ENCODE measurements around the gene TPBG. TPM values are rescaled to one million over a fixed set of nuclear protein-coding genes. Genes with fewer than 3 reads are reported as not detected.

TPBG gene
- total and polyA plus RNA-seq, 2 donors from 2014 or later = 5.8 to 30.8 TPM

DNA sequence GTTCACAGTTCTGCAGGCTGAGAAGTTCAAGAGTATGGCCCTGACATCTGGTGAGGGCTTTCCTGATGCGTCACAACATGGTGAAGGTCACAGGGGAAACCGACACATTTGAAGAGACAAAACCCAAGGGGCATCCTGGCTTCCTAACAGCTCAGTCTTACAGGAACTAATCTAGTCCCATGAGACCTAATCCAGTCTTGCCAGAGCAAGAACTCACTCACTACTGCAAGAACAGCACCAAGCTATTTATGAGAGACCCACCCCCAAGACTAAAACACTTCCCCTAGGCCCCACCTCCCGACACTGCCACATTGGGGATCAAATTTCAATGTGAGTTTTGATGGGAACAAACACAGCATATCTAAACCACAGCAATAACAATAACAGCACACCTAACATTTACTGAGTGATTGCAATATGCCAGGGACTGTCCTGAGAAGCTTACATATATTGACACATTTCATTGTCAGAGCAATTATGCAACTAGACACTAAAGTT lies 46.6 kb downstream of the TPBG start:
- H3K9me3 ChIP-seq (ENCODE audit: control insufficient read depth in 2 of 3, insufficient read depth in 1 of 3, low read length in 3 of 3) = no peaks in the 10 kb centered on the region
- no peaks in the 10 kb centered on the region for H3K27me3 ChIP-seq (ENCODE audit: control insufficient read depth, insufficient read depth, low read length)
- H3K4me1 ChIP-seq (ENCODE audit: control insufficient read depth in 2 of 3, insufficient read depth in 2 of 3, low read depth in 1 of 3, low read length in 3 of 3) = no peaks in the 10 kb centered on the region
- no peaks in the 10 kb centered on the region for H3K36me3 ChIP-seq (ENCODE audit: control insufficient read depth in 2 of 3, insufficient read depth in 3 of 3, low read length in 3 of 3)
- DNase-seq (no peak), FAIRE-seq (no peak)
- H3K4me3 ChIP-seq (ENCODE audit: low read length in 3 of 3) = no peak overlapping the region
- H3K27ac ChIP-seq (ENCODE audit: low read depth in 2 of 2, low read length in 2 of 2) = no peak overlapping the region
- no peak overlapping the region for H3K9ac ChIP-seq (ENCODE audit: low read length in 3 of 3)
- no peak for TF ChIP-seq CTCF (IDR thresholded peaks at IDR 0.05; ENCODE audit: borderline replicate concordance, extremely low read depth, insufficient read depth)
- intact Hi-C loops (cut with DNase I) = no loop called here

GRCh38 chr6:82413868-82414267 lies 50.3 kb downstream of the TPBG start:
- intact Hi-C loops (cut with DNase I) = no loop called here
- TF ChIP-seq CTCF (IDR thresholded peaks at IDR 0.05; ENCODE audit: borderline replicate concordance, extremely low read depth, insufficient read depth) = no peak
- FAIRE-seq = no peak

GRCh38 chr6:82415820-82416219 lies 52.2 kb downstream of the TPBG start:
- no peak overlapping the region for H3K9ac ChIP-seq (ENCODE audit: low read length in 3 of 3)
- H3K36me3 ChIP-seq (ENCODE audit: control insufficient read depth in 2 of 3, insufficient read depth in 3 of 3, low read length in 3 of 3) = no peaks in the 10 kb centered on the region
- no peaks in the 10 kb centered on the region for H3K9me3 ChIP-seq (ENCODE audit: control insufficient read depth in 2 of 3, insufficient read depth in 1 of 3, low read length in 3 of 3)
- no peak overlapping the region for H3K27ac ChIP-seq (ENCODE audit: low read depth in 2 of 2, low read length in 2 of 2)
- intact Hi-C loops (cut with DNase I) = no loop called here
- DNase-seq (no peak), FAIRE-seq (no peak)
- no peaks in the 10 kb centered on the region for H3K27me3 ChIP-seq (ENCODE audit: control insufficient read depth, insufficient read depth, low read length)
- no peak for TF ChIP-seq CTCF (IDR thresholded peaks at IDR 0.05; ENCODE audit: borderline replicate concordance, extremely low read depth, insufficient read depth)
- H3K4me3 ChIP-seq (ENCODE audit: low read length in 3 of 3) = no peak overlapping the region
- no peaks in the 10 kb centered on the region for H3K4me1 ChIP-seq (ENCODE audit: control insufficient read depth in 2 of 3, insufficient read depth in 2 of 3, low read depth in 1 of 3, low read length in 3 of 3)

More at GRCh38 chr6:82413868-82414267, 50.3 kb downstream of the TPBG start:
- Histone ChIP-seq H3K4me1 (ENCODE audit: control insufficient read depth in 2 of 3, insufficient read depth in 2 of 3, low read depth in 1 of 3, low read length in 3 of 3) (no peaks in the 10 kb centered on the region), H3K4me3 (ENCODE audit: low read length in 3 of 3) (no peak overlapping the region), H3K27me3 (ENCODE audit: control insufficient read depth, insufficient read depth, low read length) (no peaks in the 10 kb centered on the region), H3K36me3 (ENCODE audit: control insufficient read depth in 2 of 3, insufficient read depth in 3 of 3, low read length in 3 of 3) (no peaks in the 10 kb centered on the region), H3K9me3 (ENCODE audit: control insufficient read depth in 2 of 3, insufficient read depth in 1 of 3, low read length in 3 of 3) (no peaks in the 10 kb centered on the region), H3K9ac (ENCODE audit: low read length in 3 of 3) (no peak overlapping the region), H3K27ac (ENCODE audit: low read depth in 2 of 2, low read length in 2 of 2) (no peak overlapping the region)
- no peak for DNase-seq

- H3K27ac ChIP-seq (ENCODE audit: low read depth in 2 of 2, low read length in 2 of 2) = no peak overlapping the region
- H3K9ac ChIP-seq (ENCODE audit: low read length in 3 of 3) = no peak overlapping the region
- no peak overlapping the region for H3K4me3 ChIP-seq (ENCODE audit: low read length in 3 of 3)
- H3K9me3 ChIP-seq (ENCODE audit: control insufficient read depth in 2 of 3, insufficient read depth in 1 of 3, low read length in 3 of 3) = no peaks in the 10 kb centered on the region
- no peaks in the 10 kb centered on the region for H3K27me3 ChIP-seq (ENCODE audit: control insufficient read depth, insufficient read depth, low read length)
- intact Hi-C loops (cut with DNase I) = no loop called here
- DNase-seq = no peak
- no peaks in the 10 kb centered on the region for H3K4me1 ChIP-seq (ENCODE audit: control insufficient read depth in 2 of 3, insufficient read depth in 2 of 3, low read depth in 1 of 3, low read length in 3 of 3)
- no peak for FAIRE-seq
- H3K36me3 ChIP-seq (ENCODE audit: control insufficient read depth in 2 of 3, insufficient read depth in 3 of 3, low read length in 3 of 3) = no peaks in the 10 kb centered on the region
- no peak for TF ChIP-seq CTCF (IDR thresholded peaks at IDR 0.05; ENCODE audit: borderline replicate concordance, extremely low read depth, insufficient read depth)
Observed at GRCh38 chr6:82416346-82416745, 52.7 kb downstream of the TPBG start.

Measured in kidney (tissue), 14 donors.